Esophagus squamous epithelium (tissue), 5 donors: ENCODE data around the gene ARHGEF3. TPM values are rescaled to one million over a fixed set of nuclear protein-coding genes. Genes with fewer than 3 reads are reported as not detected.
A peak's percentile ranks its signal among the peaks of the same experiment; 100 is the strongest.

ENCODE experiments used
- DNase-seq: peaks from one replicate; lab custom pipeline; 2025; lab: John Stamatoyannopoulos, UW
- H3K27ac ChIP-seq, 4 donors: fragments of 200-600 bp; sonication (generic); one replicate each; pipeline ENCODE4 v1.5.1; 2016 to 2019; ENCODE audit warnings: mild to moderate bottlenecking in 1 of 4
- H3K27me3 ChIP-seq, 4 donors: fragments of 200-600 bp; sonication (generic); 1 replicate in 3 of 4; 2 replicates in 1 of 4; pipeline versions ENCODE4 v1.5.1 to v1.6.0; 2017 to 2021; ENCODE audit warnings: antibody characterized with exemption in 1 of 4
- H3K36me3 ChIP-seq, 3 donors: fragments of 200-600 bp; sonication (generic); one replicate each; pipeline ENCODE4 v1.5.1; 2016 to 2019
- H3K4me1 ChIP-seq, 3 donors: fragments of 200-600 bp; sonication (generic); one replicate each; pipeline ENCODE4 v1.5.1; 2017 to 2019
- H3K4me3 ChIP-seq, 4 donors: fragments of 200-600 bp; sonication (generic); 1 replicate in 3 of 4; 2 replicates in 1 of 4; pipeline ENCODE4 v1.5.1; 2016 to 2019; ENCODE audit warnings: mild to moderate bottlenecking in 2 of 4, moderate library complexity in 1 of 4
- H3K9me3 ChIP-seq, 3 donors: fragments of 200-600 bp; sonication (generic); one replicate each; pipeline ENCODE4 v1.5.1; 2016 to 2019
- CTCF ChIP-seq, 6 experiments: fragments of 450-650 bp in 4 of 6; fragments of 200-600 bp in 2 of 6; sonication (generic) in 2 of 6; IDR thresholded peaks; one replicate each; pipeline ENCODE4 v1.5.1; 2016 to 2019; ENCODE audit warnings: antibody characterized with exemption in 6 of 6, mild to moderate bottlenecking in 4 of 6, moderate library complexity in 4 of 6
- POLR2A ChIP-seq, 4 donors: fragments of 450-650 bp; IDR thresholded peaks; one replicate each; pipeline ENCODE4 v1.6.1; 2017; ENCODE audit warnings: antibody characterized with exemption in 4 of 4, mild to moderate bottlenecking in 4 of 4, moderate library complexity in 3 of 4
- WGBS, 2 donors: methylation state at CpG; one replicate each; pipeline ENCODE4 v1.1.5; 2018; 5-methylcytosine and 5-hydroxymethylcytosine counted together
- intact Hi-C: fragments of 100-400 bp; cut with DNase I; formaldehyde crosslinking; loops from one replicate; pipeline ENCODE4 v1.15.0; 2022
- total RNA-seq, 4 donors: library from RNA; depleted of rRNA; stranded (reverse); fragments of >200 nt; gene quantifications; one replicate each; pipeline ENCODE4 v1.1.0, GENCODE V29; 2016
- donor health status: DM: yes; HTN: yes; CAD: no.

Gene ARHGEF3
- total RNA-seq, 4 donors from 2014 or later = 20.6 to 26.3 (median 24.7) TPM

DNA sequence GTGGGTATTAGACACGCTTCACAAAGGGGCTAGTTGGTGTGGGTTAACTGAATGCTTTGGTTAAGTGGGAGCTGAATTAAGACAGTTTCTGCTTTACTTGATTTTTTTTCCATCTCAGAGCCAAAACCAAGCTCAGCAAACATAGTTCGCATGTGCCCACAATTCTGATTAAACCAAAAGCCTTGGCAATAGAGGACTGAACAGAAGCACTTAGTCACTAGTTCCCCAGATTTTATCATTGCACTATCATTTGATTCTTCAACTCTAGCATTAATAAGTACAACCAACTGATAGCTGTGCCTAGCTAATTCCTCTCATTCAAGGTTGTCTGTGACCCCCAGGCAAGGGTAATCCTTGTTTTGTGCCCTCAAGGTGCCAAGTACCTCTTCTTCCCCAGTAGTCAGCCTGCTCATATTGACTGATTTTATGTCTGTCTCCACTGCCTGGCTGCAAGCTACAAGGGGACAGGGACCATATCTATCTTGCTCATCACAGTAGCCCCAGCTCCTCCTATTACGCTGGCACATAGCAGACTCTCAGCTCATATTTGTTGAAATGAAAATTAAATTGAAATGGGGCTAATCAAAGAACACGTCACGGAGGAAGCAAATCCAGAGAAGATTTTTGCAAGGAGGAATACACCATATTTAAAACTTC lies 9.9 kb upstream of the ARHGEF3 start:
- no peak for DNase-seq
- Histone ChIP-seq H3K9me3 (no peaks in the 10 kb centered on the region), H3K4me3 (no peak overlapping the region), H3K4me1 (peaks cover 13 to 44% (median 26%) of the 10 kb centered on the region in 3 donors), H3K27ac (peak overlapping the region in 3 of 4 donors; percentile 32 to 57 (median 53)), H3K36me3 (no peaks in the 10 kb centered on the region), H3K27me3 (no peaks in the 10 kb centered on the region)
- WGBS, 2 donors = 63 to 78% methylated on average over 5 of the region's 5 CpGs
- TF ChIP-seq CTCF (IDR thresholded peaks at IDR 0.05) (no peak), POLR2A (IDR thresholded peaks at IDR 0.05) (no peak)
- intact Hi-C loops = no loop called here

DNA sequence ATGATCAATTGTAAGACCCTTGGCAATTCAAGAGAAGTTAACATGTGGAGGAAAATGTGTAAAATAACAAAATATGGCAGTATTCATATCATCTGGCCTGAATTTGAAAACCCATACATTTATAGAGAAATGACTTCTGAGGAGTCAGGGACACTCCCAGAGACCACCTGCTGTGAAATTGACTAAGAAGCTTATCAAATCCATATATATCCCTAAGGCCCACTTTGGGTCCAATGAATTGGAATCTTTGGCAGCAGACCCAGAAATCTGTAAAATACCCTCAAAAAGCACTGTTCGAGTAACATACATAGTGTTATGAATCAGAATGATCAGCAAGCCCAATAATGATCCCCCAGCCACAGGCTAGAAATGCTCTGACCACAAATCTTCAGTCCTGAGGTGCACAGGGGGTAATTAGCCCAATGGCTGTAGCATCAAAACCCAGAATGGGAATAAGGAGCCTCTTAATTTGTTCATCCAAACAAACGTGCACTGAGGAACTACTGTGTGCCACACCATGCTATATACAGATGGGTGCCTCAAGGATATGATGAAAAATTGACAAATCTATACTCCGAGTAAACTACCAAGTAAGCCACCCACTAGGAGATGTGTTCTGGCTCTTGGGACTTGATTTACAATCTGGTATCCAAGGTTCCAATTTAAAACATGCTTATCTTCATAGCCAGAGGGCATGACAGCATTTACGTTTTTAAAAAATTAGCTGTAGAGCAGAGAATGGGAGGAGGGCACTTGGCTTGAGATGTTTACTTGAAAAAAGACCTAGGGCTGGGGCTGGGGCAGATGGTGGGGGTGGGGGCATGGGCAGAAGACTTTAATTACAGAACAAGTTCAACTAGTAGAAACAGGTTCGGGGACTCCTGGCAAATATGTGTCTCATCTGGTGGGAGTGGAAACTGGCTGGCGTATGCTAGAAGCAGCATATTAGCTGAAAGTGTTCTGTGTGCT lies 9.1 kb upstream of the ARHGEF3 start:
- TF ChIP-seq CTCF (IDR thresholded peaks at IDR 0.05) = no peak
- no peak for TF ChIP-seq POLR2A (IDR thresholded peaks at IDR 0.05)
- peaks cover 13 to 52% (median 26%) of the 10 kb centered on the region in 3 donors for H3K4me1 ChIP-seq
- H3K27ac ChIP-seq = peak overlapping the region in 3 of 4 donors; percentile 32 to 57 (median 53)
- H3K4me3 ChIP-seq = no peak overlapping the region
- DNase-seq = no peak
- H3K9me3 ChIP-seq = no peaks in the 10 kb centered on the region
- H3K27me3 ChIP-seq = no peaks in the 10 kb centered on the region
- intact Hi-C loops = no loop called here
- 49 to 58% methylated on average over 6 of the region's 6 CpGs for WGBS, 2 donors
- no peaks in the 10 kb centered on the region for H3K36me3 ChIP-seq

- TF ChIP-seq POLR2A (IDR thresholded peaks at IDR 0.05) (no peak), CTCF (IDR thresholded peaks at IDR 0.05) (no peak)
- Histone ChIP-seq H3K27ac (no peak overlapping the region), H3K36me3 (no peaks in the 10 kb centered on the region), H3K4me3 (no peak overlapping the region), H3K9me3 (no peaks in the 10 kb centered on the region), H3K27me3 (no peaks in the 10 kb centered on the region), H3K4me1 (peaks cover 0 to 51% (median 8%) of the 10 kb centered on the region in 3 donors)
- intact Hi-C loops = no loop called here
- no peak for DNase-seq
- 83 to 100% methylated on average over 1 to 5 of the region's 5 CpGs for WGBS, 2 donors
Measured at GRCh38 chr3:56806407-56806806, 4.7 kb upstream of the ARHGEF3 start.

DNA sequence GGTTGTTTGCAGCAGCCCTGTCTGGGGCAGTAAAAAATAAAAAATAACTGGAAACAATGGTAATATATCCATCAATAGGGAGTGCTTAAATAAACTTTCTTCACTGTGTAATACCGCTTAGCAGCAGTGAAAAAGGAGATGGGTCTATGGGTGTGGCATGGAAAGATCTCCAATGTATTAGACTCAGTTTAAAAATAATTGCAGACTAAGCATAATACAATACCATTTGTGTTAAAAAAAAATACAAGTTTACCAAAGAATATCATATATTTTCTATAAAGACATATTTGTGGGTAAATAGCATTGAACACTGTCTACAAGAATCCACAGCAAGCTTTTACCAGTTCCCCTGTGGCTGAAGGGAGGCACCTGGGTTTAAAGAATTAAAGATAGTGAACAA lies 1.0 kb upstream of the ARHGEF3 start:
- TF ChIP-seq CTCF (IDR thresholded peaks at IDR 0.05) (no peak), POLR2A (IDR thresholded peaks at IDR 0.05) (no peak)
- H3K4me1 ChIP-seq = peaks cover 24 to 72% (median 25%) of the 10 kb centered on the region in 3 donors
- intact Hi-C loops = loop anchor here (5.0 kb wide), 1 partner anchor 190 kb away; no protein-coding TSS in a partner anchor
- H3K27ac ChIP-seq = no peak overlapping the region
- H3K9me3 ChIP-seq = no peaks in the 10 kb centered on the region
- H3K36me3 ChIP-seq = no peaks in the 10 kb centered on the region
- WGBS, 2 donors = 67 to 90% methylated on average over 1 of the region's 1 CpG
- no peak for DNase-seq
- no peak overlapping the region for H3K4me3 ChIP-seq
- no peaks in the 10 kb centered on the region for H3K27me3 ChIP-seq
